Breast epithelium (tissue), 3 donors: ENCODE data around the gene MAP3K19.

Experiments
- CTCF ChIP-seq, 3 donors: fragments of 450-650 bp; IDR thresholded peaks; one replicate each; pipeline ENCODE4 v1.5.1; 2016 to 2017; ENCODE audit warnings: antibody characterized with exemption in 3 of 3, mild to moderate bottlenecking in 3 of 3, moderate library complexity in 3 of 3
- POLR2A ChIP-seq: fragments of 450-650 bp; IDR thresholded peaks from one replicate; pipeline ENCODE4 v1.6.1; 2016; ENCODE audit warnings: antibody characterized with exemption, mild to moderate bottlenecking, moderate library complexity
- POLR2AphosphoS5 ChIP-seq, 3 donors: sonication (generic); formaldehyde crosslinking; IDR thresholded peaks; one replicate each; pipeline ENCODE4 v1.6.1; 2017; ENCODE audit warnings: antibody characterized with exemption in 3 of 3

GRCh38 chr2:134975281-134976009, 71.8 kb downstream of the MAP3K19 start:
- TF ChIP-seq POLR2A (no peak), CTCF (IDR thresholded peaks at IDR 0.05) (no peak), POLR2AphosphoS5 (IDR thresholded peaks at IDR 0.05) (no peak)
